ENCODE data around the gene BLOC1S1.

BLOC1S1 gene

DNA sequence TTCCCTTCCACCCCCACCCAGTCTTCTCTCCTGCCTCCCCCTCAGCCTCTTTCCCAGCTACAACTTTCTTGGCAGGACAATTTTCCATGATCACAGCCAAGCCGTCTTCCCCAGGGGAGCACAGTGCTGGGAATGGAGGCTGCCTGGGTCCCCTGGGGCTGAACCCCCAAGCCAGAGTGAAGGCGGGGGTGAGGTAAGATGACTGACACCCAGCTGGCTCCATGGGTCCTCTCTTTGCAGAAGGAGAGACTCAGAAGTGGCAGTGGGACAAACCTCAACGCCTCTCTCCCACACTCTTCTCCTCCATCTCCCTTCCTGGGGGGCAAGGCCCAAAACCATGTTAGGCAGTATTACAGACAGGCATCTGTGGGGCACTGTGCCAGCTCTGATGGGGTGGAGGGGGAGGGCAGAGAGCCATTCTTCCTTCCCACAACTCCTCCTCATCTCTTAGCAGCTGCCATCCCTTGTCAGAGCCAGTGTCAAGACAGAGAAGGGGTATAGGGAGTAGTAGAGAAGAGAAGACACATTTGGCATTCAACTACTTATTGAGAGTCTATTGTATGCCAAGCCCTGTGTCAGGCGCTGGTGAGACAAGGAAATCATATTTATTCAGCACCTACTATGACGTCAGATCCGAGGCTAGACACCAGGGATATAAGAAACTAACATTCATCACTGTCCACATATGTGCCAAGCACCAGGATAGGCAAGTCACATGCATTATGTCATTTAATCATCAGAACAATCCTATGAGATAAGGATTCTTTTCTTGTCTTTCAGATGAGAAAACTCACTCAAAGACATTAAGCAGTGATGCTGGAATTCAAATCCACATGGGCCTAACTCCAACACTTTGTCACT, 11.7 kb upstream of the BLOC1S1 start:
- TF ChIP-seq, protein P1, sequence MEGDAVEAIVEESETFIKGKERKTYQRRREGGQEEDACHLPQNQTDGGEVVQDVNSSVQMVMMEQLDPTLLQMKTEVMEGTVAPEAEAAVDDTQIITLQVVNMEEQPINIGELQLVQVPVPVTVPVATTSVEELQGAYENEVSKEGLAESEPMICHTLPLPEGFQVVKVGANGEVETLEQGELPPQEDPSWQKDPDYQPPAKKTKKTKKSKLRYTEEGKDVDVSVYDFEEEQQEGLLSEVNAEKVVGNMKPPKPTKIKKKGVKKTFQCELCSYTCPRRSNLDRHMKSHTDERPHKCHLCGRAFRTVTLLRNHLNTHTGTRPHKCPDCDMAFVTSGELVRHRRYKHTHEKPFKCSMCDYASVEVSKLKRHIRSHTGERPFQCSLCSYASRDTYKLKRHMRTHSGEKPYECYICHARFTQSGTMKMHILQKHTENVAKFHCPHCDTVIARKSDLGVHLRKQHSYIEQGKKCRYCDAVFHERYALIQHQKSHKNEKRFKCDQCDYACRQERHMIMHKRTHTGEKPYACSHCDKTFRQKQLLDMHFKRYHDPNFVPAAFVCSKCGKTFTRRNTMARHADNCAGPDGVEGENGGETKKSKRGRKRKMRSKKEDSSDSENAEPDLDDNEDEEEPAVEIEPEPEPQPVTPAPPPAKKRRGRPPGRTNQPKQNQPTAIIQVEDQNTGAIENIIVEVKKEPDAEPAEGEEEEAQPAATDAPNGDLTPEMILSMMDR (IDR thresholded peaks at IDR 0.05; ENCODE audit: poor library complexity, severe bottlenecking): no peak
- no peak overlapping the region for H3K4me3 ChIP-seq (ENCODE audit: severe bottlenecking)
- ATAC-seq (ENCODE audit: low read depth) (no peak), DNase-seq (ENCODE audit: low spot score) (no peak)
- no peaks in the 10 kb centered on the region for H3K36me3 ChIP-seq (ENCODE audit: low read depth)
- H3K4me1 ChIP-seq (ENCODE audit: insufficient read depth, poor library complexity, severe bottlenecking): peaks cover 6% of the 10 kb centered on the region
- no peaks in the 10 kb centered on the region for H3K9me3 ChIP-seq (ENCODE audit: severe bottlenecking)
- H3K27me3 ChIP-seq (ENCODE audit: insufficient read depth, poor library complexity, severe bottlenecking): peaks cover 18% of the 10 kb centered on the region
- no peak overlapping the region for H3K27ac ChIP-seq (ENCODE audit: poor library complexity, severe bottlenecking)

DNA sequence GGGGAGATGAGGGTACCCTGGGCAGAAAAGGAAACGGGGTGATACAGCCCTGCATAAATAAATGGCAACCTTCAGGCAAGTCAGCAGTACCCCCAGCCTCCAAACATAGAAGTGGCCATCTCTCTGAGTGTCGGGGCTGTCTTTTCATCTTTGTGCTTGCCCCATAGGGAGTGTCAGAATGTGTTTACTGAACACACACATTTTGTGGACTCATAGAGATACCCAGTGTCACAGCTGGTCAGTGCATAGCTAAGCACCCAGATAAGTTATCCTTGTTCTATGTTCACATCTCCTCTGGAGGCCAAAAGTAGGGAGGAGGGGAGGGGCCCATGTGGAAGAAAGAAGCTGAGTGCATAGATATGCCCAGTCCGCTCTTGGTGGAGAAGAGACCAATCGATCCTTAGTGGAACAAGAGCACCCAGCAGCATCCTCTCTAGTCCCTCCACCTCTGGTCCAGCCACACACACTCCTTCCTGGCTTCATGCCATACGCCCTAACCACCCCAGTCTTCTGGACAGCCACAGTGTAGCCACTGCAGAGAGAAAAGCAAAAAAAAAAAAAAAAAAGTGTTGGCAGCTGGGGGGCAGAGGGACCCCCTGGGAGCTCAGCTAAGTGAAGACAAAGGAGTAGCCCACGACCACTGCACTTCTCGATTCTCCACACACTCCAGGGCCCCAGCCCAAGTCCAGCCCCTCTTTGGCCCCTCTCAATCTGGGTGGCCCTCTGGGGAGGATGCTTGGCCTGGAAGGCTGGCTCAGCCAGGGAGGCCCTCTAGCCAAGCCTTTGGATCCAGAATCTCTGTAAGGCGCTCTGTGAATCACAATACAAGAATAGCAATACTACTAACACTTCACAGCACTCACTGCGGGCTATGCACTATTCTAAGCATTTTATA, 10.8 kb upstream of the BLOC1S1 start:
- peaks cover 21% of the 10 kb centered on the region for H3K27me3 ChIP-seq (ENCODE audit: insufficient read depth, poor library complexity, severe bottlenecking)
- H3K4me3 ChIP-seq (ENCODE audit: severe bottlenecking): no peak overlapping the region
- DNase-seq (ENCODE audit: low spot score): no peak
- no peak for ATAC-seq (ENCODE audit: low read depth)
- H3K4me1 ChIP-seq (ENCODE audit: insufficient read depth, poor library complexity, severe bottlenecking): peaks cover 6% of the 10 kb centered on the region
- no peaks in the 10 kb centered on the region for H3K9me3 ChIP-seq (ENCODE audit: severe bottlenecking)
- H3K36me3 ChIP-seq (ENCODE audit: low read depth): no peaks in the 10 kb centered on the region
- TF ChIP-seq, protein P1 (IDR thresholded peaks at IDR 0.05; ENCODE audit: poor library complexity, severe bottlenecking): no peak
- H3K27ac ChIP-seq (ENCODE audit: poor library complexity, severe bottlenecking): no peak overlapping the region

DNA sequence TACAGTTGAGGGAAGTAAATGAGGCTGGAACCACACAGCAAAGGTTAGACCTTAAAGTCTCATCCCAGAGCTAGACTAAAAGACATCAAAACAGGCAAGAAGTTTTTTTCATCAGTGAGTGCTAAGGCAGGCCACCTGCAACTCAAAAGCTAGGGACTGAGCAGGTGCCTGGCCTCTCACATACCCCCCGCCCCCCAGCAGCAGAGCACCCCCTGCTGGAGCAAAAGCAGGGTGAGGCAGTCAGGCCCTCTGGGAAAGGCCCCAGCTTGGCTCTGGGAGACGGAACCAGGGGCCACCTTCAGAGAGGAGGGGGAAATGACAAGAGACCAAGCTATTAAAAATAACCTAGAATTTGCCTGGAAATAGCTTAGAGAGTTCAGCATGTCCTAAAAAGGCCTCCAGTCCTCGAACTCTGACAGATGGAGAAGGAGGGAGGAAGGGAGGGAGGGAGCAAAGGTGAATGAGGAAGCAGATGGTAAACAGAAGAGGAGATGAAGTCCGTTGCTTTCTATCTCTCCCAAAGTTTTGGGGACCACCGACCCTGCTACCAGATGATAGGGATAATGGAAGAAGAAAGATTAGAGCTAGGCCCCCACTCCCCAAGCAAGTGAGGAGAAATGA, 10.0 kb upstream of the BLOC1S1 start:
- Histone ChIP-seq H3K4me3 (ENCODE audit: severe bottlenecking) (no peak overlapping the region), H3K4me1 (ENCODE audit: insufficient read depth, poor library complexity, severe bottlenecking) (peaks cover under 1% of the 10 kb centered on the region), H3K27me3 (ENCODE audit: insufficient read depth, poor library complexity, severe bottlenecking) (peaks cover 21% of the 10 kb centered on the region), H3K9me3 (ENCODE audit: severe bottlenecking) (no peaks in the 10 kb centered on the region), H3K36me3 (ENCODE audit: low read depth) (no peaks in the 10 kb centered on the region), H3K27ac (ENCODE audit: poor library complexity, severe bottlenecking) (no peak overlapping the region)
- DNase-seq (ENCODE audit: low spot score) (no peak), ATAC-seq (ENCODE audit: low read depth) (no peak)
- TF ChIP-seq, protein P1 (IDR thresholded peaks at IDR 0.05; ENCODE audit: poor library complexity, severe bottlenecking): no peak

DNA sequence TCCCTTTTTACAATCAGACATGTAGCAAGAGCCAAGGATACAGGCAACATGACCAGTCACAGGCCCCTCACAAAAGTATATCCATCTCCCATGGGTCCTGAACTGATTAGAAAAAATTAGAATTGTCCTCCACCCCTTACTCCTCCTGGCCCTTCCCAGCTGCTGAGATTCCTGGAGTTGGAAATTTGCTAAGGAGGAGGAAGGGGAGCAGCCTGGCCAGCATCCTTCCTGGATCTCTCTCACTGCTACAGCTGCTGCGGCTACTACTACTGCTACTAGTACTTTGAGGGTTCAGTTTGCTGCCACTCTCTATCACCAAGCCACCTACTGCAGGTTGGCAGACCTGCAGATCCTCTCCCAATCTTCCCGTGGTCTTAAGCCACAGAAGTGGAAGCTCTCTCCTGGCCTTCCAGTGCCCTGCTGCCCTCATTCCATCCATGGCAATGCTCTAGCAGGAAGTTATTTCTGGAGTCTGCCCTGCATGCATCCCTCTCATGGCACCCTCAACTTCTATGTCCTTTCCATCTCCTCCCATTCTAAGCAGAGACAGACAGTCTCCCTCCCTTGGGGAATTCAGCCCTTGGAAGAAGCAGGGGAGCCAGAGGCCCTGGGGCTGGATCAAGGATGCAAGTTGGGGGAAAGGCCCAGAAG, 9.2 kb upstream of the BLOC1S1 start:
- no peak for DNase-seq (ENCODE audit: low spot score)
- Histone ChIP-seq H3K4me1 (ENCODE audit: insufficient read depth, poor library complexity, severe bottlenecking) (no peaks in the 10 kb centered on the region), H3K27ac (ENCODE audit: poor library complexity, severe bottlenecking) (no peak overlapping the region), H3K36me3 (ENCODE audit: low read depth) (no peaks in the 10 kb centered on the region), H3K9me3 (ENCODE audit: severe bottlenecking) (no peaks in the 10 kb centered on the region), H3K4me3 (ENCODE audit: severe bottlenecking) (no peak overlapping the region), H3K27me3 (ENCODE audit: insufficient read depth, poor library complexity, severe bottlenecking) (peaks cover 21% of the 10 kb centered on the region)
- TF ChIP-seq, protein P1 (IDR thresholded peaks at IDR 0.05; ENCODE audit: poor library complexity, severe bottlenecking): no peak
- no peak for ATAC-seq (ENCODE audit: low read depth)
